ENCODE results near the gene LDLRAP1. TPM values are rescaled to one million over a fixed set of nuclear protein-coding genes. Genes with fewer than 3 reads are reported as not detected.
"Not testable (repeated sequence)": the region's sequence is repeated elsewhere in the genome, so short reads cannot be mapped to it uniquely, and the experiment has no call there.

Gene LDLRAP1
- total and polyA plus RNA-seq, 2 donors: 10.5 to 10.6 TPM

DNA sequence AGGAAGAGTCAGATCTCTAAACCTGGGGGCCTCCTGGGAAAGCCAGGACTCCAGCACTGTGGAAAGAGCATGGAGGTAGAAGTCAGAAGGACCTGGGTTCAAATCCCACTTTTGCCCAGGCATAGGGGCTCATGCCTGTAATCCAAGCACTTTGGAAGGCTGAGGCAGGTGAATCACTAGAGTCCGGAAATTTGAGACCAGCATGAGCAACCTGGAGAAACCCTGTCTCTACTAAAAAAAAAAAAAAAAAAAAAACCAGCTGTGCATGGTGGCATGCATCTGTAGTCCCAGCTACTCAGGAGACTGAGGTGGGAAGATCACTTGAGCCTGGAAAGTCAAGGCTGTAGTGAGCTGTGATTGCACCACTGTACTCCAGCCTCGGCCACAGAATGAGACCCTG, 31.8 kb downstream of the LDLRAP1 start:
- 91% methylated on average over 2 of the region's 2 CpGs for WGBS
- Histone ChIP-seq H3K4me1 (ENCODE audit: insufficient read depth) (no peaks in the 10 kb centered on the region), H3K4me3 (ENCODE audit: low read depth, low read length) (no peak overlapping the region), H3K36me3 (ENCODE audit: insufficient read depth) (no peaks in the 10 kb centered on the region), H3K27ac (ENCODE audit: low read depth) (no peak overlapping the region)
- no peak for DNase-seq (ENCODE audit: extremely low spot score)

DNA sequence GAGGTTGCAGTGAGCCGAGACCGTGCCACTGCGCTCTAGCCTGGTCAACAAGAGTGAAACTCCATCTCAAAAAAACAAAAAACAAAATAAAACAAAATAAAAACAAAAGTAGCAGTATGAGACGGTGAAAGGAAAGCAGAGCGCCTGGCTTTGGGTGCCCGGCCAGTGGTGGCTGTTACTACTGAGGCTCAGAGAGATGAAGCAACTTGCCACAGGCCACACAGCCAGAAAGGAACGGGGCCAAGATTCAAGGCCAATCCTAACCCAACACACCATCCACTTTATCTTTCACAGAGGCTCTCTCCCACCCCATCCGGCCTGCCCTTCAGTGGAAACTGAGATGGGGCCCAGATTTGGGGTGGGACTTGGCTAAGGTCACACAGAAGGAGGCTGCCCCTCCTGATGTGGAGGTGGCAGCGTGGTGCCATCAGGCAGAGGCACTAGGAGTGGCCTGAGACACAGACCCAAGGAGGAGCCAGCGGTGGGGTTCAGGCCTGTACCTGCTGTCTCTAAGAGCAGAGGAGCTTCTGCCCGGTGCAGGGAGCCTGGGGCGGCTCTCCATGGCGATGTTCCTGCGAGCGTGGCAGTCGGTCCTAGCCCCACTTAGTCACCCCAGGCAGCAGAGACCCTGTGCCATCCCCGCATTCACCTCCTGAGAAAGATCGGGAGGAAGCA, 33.2 kb downstream of the LDLRAP1 start:
- no peak for DNase-seq (ENCODE audit: extremely low spot score)
- H3K4me3 ChIP-seq (ENCODE audit: low read depth, low read length): no peak overlapping the region
- H3K27ac ChIP-seq (ENCODE audit: low read depth): no peak overlapping the region
- H3K4me1 ChIP-seq (ENCODE audit: insufficient read depth): no peaks in the 10 kb centered on the region
- H3K36me3 ChIP-seq (ENCODE audit: insufficient read depth): no peaks in the 10 kb centered on the region
- 93% methylated on average over 18 of the region's 18 CpGs for WGBS

DNA sequence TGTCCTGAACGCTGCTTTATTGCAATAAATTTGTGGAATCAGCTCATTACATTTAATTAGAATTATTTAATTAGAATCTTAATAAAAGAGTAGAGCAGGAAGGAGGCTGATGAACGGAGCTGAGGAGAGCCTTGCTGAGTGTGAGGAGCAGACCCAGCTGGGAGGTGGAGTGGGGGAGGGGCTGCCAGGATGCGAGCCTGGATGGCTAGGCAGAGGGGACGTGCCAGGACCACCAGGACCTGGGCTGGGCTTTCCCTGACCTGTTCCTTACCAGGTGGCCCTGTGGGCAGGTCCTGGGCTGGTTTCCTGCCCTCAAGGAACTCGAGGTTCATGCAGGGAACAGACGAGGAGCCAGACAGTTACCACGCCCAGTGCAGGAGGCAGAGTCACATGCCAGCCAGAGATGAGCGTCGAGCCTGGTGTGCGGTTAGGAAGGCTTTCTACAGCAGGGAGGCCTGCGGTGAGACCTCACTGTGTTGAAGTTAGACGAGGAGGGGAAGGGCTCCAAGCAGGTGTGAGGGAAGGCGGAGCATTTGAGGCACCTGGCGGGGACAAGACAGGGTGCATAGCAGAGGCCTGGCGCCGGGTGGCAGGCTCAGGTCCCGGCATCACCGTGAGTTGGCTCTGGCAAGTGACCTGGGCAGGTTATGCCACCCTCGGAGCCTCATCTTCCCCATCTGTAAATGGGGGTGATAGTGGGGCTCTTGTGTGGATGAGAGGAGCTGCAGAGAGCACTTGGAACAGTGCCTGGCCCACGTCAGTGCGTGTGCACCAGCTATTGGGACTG, 33.9 kb downstream of the LDLRAP1 start:
- Histone ChIP-seq H3K4me1 (ENCODE audit: insufficient read depth) (no peaks in the 10 kb centered on the region), H3K4me3 (ENCODE audit: low read depth, low read length) (no peak overlapping the region), H3K36me3 (ENCODE audit: insufficient read depth) (no peaks in the 10 kb centered on the region), H3K27ac (ENCODE audit: low read depth) (no peak overlapping the region)
- WGBS: 88% methylated on average over 21 of the region's 21 CpGs
- no peak for DNase-seq (ENCODE audit: extremely low spot score)

DNA sequence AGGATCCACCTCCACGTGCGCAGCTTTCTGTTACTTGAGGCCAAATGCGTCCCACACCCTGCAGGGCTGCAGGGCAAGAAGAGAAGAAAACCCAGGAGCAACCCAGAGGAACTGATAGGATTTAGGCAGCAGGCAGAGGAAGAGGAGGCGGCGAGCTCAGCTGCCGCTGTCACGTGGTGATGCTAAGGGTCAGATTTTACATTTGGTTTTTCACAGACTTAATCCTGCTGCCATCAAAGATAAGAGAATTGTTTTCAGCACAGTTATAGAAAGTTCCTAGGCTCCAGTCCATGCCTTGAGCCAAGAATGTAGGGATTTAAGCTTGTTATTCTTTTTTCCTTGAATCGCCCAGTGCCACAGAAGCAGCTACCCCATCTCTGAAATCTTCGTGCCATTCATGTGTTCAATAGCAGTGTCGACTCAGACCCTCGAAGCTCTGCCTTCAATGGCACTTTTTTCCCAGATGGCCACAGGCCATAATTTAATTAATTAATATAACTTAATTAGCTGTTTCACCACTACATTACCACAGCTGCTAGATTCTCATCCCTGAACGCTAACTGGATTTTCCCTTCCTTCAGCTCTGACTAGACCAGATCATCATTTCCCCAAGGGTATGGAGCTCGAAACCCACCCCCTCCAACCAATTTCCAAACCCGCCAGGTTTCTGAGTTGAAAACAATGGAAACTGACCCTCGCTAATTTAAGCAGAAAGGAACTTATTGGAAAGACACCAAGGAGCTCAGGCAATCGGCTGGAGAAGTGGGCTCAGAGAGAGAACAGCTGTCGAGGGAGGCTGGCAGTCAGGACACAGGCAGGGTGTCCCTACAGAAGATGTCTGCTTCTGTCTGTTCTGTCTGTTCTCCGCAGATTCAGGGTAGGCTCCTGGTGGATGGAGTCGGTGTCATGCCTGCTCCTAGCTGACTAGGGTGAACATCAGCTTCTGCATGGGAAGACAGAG, 36.2 kb downstream of the LDLRAP1 start:
- H3K27ac ChIP-seq (ENCODE audit: low read depth): no peak overlapping the region
- no peak for DNase-seq (ENCODE audit: extremely low spot score)
- H3K4me1 ChIP-seq (ENCODE audit: insufficient read depth): no peaks in the 10 kb centered on the region
- WGBS: 42% methylated on average over 19 of the region's 19 CpGs
- no peaks in the 10 kb centered on the region for H3K36me3 ChIP-seq (ENCODE audit: insufficient read depth)
- H3K4me3 ChIP-seq (ENCODE audit: low read depth, low read length): no peak overlapping the region

DNA sequence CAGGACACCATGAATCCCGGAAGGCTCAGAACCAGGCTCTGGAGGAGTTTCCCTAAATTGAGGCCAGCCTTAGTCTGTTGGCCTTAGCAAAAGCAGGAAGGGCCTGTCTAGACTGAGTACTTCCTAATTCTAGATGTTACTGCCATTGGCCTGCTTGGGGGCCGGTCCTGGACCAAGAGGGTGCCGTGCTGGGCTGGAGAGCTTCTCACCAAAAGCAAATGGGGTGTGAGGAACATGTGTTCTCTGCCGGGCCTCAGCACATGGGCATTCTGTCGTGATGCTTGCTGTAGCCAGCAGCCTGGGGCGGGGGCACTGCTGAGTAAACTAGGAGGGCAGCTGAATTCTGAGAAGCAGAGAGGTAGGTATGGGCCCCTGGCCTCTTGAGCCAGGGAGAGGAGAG, 37.5 kb downstream of the LDLRAP1 start:
- Histone ChIP-seq H3K36me3 (ENCODE audit: insufficient read depth) (no peaks in the 10 kb centered on the region), H3K4me3 (ENCODE audit: low read depth, low read length) (no peak overlapping the region), H3K4me1 (ENCODE audit: insufficient read depth) (no peaks in the 10 kb centered on the region), H3K27ac (ENCODE audit: low read depth) (no peak overlapping the region)
- no peak for DNase-seq (ENCODE audit: extremely low spot score)
- WGBS: 86% methylated on average over 6 of the region's 6 CpGs

DNA sequence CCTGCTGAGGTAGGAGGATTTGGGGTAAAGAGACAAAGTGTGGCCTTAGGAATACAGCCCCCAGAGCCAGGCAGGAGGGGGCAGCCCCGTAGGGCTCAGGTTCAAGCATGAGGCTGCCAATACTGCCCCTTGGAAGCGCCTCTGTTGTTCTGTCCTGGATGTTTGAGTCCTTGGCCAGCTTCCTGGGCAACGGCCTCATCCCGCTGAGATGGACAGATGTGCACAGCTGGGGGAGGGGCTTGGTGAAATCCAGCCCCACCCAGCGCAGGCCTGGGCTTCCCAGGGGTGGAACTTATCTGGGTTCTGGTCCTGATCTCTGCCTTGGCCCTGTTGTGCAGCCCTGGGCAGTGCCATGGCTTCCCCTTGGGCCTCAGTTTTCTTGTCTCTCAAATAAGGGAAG, 38.4 kb downstream of the LDLRAP1 start:
- H3K4me3 ChIP-seq (ENCODE audit: low read depth, low read length): no peak overlapping the region
- WGBS: 63% methylated on average over 5 of the region's 5 CpGs
- no peaks in the 10 kb centered on the region for H3K4me1 ChIP-seq (ENCODE audit: insufficient read depth)
- DNase-seq (ENCODE audit: extremely low spot score): no peak
- H3K36me3 ChIP-seq (ENCODE audit: insufficient read depth): no peaks in the 10 kb centered on the region
- H3K27ac ChIP-seq (ENCODE audit: low read depth): no peak overlapping the region

DNA sequence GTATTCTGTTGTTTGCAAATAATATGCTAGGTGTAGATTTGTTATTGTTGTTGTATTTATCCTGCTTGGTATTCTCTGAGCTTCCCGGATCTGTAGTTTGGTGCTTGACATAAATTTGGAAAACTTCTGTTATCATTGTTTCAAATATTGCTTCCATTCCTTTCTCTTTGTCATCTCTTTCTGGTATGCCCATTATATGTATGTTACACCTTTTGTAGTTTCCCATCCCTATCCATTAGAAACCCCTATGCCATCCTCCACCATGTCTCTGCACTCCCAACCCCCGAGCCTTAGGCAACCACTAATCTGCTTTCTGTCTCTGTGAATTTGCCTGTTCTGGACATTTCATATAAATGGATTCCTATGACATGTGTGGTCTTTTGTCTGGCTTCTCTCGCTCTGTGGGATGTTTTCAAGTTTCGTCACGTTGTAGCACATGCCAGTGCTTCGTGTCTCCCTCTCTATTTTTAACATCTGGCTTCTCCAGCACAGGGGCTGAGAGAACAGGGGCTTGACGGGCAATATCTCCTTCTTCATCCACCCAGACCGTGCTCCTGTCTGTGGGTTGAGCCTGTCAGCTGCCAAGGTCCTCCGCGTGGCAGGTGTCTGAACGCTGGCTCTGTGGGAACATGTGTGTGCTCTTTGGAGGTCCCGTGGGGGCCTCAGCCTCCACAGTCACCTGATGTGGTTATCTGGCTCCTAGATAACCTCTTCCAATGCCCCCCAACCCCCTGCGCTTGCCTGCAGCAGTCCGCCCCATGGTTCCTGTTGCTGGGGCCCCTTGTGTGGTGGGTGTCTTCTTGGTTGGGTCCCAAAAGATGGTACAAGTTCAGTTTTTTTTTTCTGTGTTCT, 40.3 kb downstream of the LDLRAP1 start:
- DNase-seq (ENCODE audit: extremely low spot score): no peak

DNA sequence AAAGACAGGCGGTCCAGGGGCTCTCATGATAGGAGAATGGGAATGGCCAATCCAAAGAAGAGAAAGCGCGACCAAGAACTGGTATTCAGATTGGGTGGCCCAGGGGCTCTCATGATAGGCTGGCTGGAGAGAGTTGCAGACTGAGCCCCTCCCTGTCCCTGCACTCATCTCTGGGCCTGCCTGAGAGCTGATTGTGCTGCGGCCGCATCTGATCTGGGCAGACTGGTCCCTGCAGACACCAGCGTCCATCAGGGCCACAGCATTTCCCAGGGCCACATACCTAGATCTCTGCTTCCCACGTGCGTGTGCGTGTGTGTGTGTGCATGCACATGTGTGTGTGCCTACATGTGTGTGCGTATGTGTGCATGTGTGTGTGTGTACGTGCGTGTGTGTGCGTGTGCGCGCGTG, 42.8 kb downstream of the LDLRAP1 start:
- H3K4me3 ChIP-seq (ENCODE audit: low read depth, low read length): no peak overlapping the region
- no peaks in the 10 kb centered on the region for H3K36me3 ChIP-seq (ENCODE audit: insufficient read depth)
- no peak overlapping the region for H3K27ac ChIP-seq (ENCODE audit: low read depth)
- DNase-seq (ENCODE audit: extremely low spot score): no peak
- 85% methylated on average over 16 of the region's 16 CpGs for WGBS
- no peaks in the 10 kb centered on the region for H3K4me1 ChIP-seq (ENCODE audit: insufficient read depth)

More for the DNA sequence above, 40.3 kb downstream of the LDLRAP1 start:
- Histone ChIP-seq H3K4me1 (ENCODE audit: insufficient read depth) (no peaks in the 10 kb centered on the region), H3K27ac (ENCODE audit: low read depth) (no peak overlapping the region), H3K36me3 (ENCODE audit: insufficient read depth) (no peaks in the 10 kb centered on the region), H3K4me3 (ENCODE audit: low read depth, low read length) (no peak overlapping the region)
- WGBS: 87% methylated on average over 14 of the region's 14 CpGs

DNA sequence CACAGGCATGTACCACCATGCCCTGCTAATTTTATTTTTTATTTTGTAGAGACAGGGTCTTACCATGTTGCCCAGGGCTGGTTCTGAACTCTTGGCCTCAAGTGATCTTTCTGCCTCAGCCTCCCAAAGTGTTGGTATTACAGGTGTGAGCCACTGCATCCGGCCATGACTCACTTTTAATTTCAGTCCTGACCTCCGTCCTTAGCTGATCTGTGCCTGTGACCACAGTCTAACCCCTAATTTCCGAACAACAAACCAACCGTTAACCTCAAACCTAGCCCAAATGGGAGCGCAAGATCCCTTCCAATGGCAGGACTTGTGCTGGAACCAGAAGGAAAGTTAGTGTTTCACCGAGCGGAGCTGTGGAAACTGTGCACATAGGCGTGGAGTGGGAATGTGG, 43.9 kb downstream of the LDLRAP1 start:
- no peaks in the 10 kb centered on the region for H3K36me3 ChIP-seq (ENCODE audit: insufficient read depth)
- no peaks in the 10 kb centered on the region for H3K4me1 ChIP-seq (ENCODE audit: insufficient read depth)
- 90% methylated on average over 8 of the region's 8 CpGs for WGBS
- DNase-seq (ENCODE audit: extremely low spot score): no peak
- H3K27ac ChIP-seq (ENCODE audit: low read depth): no peak overlapping the region
- no peak overlapping the region for H3K4me3 ChIP-seq (ENCODE audit: low read depth, low read length)

DNA sequence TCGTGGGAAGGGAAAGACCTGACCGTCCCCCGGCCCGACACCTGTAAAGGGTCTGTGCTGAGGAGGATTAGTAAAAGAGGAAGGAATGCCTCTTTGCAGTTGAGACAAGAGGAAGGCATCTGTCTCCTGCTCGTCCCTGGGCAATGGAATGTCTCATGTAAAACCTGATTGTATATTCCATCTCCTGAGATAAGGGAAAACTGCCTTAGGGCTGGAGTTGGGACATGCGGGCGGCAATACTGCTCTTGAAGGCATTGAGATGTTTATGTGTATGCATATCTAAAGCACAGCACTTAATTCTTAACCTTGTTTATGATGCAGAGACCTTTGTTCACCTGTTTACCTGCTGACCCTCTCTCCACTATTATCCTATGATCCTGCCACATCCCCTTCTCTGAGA, 44.8 kb downstream of the LDLRAP1 start:
- not testable (repeated sequence) for H3K27ac ChIP-seq (ENCODE audit: low read depth); H3K36me3 ChIP-seq (ENCODE audit: insufficient read depth); DNase-seq (ENCODE audit: extremely low spot score); H3K4me3 ChIP-seq (ENCODE audit: low read depth, low read length); H3K4me1 ChIP-seq (ENCODE audit: insufficient read depth)
- 71% methylated on average over 7 of the region's 7 CpGs for WGBS

DNA sequence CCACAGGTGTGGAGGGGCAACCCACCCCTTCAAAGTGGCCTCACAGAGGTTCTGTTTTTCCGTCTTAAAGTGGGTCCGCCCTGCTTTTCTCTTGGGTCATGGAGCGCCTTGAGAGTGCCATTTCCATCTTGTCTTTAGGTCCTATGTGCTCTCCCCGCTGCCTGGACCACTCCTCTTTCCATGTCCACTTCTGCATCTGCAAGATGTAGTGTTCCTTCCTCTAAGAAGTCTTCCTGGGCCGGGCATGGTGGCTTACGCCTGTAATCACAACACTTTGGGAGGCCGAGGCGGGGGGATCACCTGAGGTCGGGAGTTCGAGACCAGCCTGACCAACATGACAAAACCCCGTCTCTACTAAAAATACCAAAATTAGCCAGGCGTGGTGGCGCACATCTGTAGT, 45.4 kb downstream of the LDLRAP1 start:
- not testable (repeated sequence) for H3K4me3 ChIP-seq (ENCODE audit: low read depth, low read length); DNase-seq (ENCODE audit: extremely low spot score); H3K4me1 ChIP-seq (ENCODE audit: insufficient read depth); H3K36me3 ChIP-seq (ENCODE audit: insufficient read depth); H3K27ac ChIP-seq (ENCODE audit: low read depth)
- WGBS: 97% methylated on average over 13 of the region's 13 CpGs

DNA sequence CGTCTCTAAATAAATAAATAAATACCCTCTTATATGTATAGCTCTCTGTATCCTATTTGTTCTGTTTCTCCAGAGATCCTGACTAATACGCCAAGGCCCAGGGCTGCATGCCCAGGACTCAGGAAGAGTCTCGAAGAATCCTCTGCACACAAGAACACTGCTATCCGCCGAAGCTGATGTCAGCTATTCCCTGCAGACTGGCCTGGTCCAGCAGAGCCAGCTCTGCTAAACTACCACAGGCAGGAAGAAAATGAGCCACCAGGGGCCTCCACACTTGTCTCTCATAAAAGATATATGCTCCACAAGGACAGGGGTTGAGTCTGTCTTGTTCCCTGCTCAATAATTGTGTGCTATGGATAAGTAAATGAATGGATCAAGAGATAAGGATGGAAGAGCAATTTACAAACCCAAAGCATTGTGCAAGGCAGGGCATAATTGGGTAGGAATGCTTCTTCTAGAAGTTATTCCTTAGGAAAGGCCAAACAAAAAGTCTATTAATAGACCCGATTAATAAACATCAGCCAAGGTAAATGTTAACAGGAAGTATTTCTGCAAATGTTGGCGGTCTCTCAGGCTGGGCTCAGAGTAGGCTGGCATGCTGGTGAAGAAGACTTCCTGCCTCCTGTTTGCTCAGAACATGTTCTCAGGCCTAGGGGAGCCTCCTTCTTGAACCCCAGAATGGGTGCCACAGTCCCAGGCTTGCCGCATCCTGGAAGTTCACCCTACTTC, 46.9 kb downstream of the LDLRAP1 start:
- no peak overlapping the region for H3K4me3 ChIP-seq (ENCODE audit: low read depth, low read length)
- no peaks in the 10 kb centered on the region for H3K36me3 ChIP-seq (ENCODE audit: insufficient read depth)
- 41% methylated on average over 8 of the region's 8 CpGs for WGBS
- H3K27ac ChIP-seq (ENCODE audit: low read depth): no peak overlapping the region
- no peak for DNase-seq (ENCODE audit: extremely low spot score)
- no peaks in the 10 kb centered on the region for H3K4me1 ChIP-seq (ENCODE audit: insufficient read depth)
